Renal cortical epithelial cell (primary cell): ENCODE measurements around the gene PKLR. TPM values are rescaled to one million over a fixed set of nuclear protein-coding genes. Genes with fewer than 3 reads are reported as not detected.
"Not testable (repeated sequence)": the region's sequence is repeated elsewhere in the genome, so short reads cannot be mapped to it uniquely, and the experiment has no call there.

Source experiments
- DNase-seq: peaks from one replicate; pipeline ENCODE4 v3.0.0-alpha.2; 2011; ENCODE audit warnings: low read depth
- total RNA-seq: library from RNA; depleted of rRNA; stranded (reverse); fragments of >200 nt; gene quantifications from 2 replicates; pipeline ENCODE4 v1.2.3, GENCODE V29; 2014

The PKLR gene
- 0.05 TPM in 1 of 2 replicates, not detected in the other for total RNA-seq

DNA sequence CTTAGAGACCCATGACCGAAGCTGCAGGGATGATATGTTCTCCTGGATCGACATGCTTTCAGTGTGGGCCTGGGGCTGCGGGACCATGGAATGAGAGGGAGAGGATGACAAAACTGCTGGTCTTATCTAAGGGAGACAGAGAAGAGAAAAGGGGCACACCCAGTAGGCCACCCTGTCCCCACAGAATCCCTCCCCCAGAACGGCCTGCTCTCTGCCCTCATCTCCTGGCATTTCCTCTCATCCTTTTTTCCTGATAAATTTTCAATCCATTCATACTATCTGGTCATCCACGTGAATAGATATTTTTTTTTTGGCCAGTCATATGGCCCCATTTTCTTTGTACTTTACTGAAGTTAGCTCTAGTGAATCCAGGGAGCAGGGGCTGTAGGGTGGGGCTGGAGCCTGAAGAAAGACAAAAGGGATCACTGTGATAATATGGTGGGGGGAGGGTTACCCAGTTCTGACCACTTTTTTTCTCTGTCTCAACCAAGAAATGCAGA is at the start of gene PKLR:
TSS of gene PKLR (minus strand) at position 97 of the 500 bp plus-strand sequence. CDS start at position 54, 43 bp downstream.
- DNase-seq: no peak

DNA sequence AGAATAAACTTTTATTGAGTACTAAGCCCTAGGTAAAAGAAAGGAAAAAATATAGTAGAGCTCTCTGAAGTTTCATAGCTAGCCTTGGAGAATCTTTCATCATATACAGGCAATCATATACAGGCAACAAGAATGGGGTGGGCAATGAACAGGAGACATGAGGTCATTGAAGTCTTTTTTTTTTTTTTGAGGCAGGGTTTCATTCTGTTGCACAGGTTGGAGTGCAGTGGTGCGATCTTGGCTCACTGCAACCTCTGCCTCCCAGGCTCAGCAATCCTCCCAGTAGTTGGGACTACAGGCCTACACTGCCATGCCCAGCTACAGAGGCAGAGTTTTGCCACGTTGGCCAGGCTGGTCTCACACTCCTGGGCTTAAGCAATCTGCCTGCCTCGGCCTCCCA is 41.6 kb upstream of the PKLR start:
- no peak for DNase-seq

DNA sequence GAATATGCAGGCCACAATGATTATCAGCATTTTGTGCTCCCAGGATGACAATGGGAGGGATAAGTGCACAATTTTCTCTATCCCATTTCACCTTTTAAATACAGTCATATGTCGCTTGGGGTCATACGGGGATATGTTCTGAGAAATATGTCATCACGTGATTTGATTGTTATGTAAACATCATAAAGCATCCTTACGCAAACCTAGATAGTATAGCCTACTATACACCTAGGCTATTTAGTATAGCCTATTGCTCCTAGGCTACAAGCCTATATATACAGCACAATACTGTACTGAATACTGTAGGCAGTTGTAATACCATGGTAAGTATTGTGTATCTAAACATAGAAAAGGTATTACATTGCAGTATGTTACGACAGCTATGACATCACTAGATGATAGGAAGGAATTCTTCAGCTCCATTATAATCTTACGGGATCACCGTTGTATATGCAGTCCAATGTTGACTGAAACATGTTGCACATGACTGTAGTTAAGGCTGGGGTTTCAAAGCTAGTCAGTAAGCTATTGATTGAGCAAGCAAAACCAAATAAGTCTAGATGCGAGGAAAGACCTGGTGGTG is 38.4 kb upstream of the PKLR start:
- no peak for DNase-seq

DNA sequence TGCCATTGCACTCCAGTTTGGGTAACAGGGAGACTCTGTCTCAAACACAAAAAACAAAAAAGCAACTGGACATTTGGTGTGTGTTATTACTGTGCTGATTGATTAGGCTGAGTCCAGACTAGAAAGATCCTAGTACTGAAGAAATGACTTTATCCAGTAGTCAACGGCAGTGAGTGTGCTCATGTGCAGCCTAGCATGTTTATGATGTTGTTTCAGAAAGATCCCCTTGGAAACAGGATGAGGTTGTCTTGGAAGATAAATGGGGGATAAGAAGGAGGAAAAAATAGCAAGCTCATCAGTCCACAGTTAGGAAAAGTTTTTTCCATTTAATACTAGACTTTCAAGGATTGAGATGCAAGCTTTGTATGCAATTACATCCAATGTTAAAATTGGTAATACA is 33.7 kb upstream of the PKLR start:
- no peak for DNase-seq

DNA sequence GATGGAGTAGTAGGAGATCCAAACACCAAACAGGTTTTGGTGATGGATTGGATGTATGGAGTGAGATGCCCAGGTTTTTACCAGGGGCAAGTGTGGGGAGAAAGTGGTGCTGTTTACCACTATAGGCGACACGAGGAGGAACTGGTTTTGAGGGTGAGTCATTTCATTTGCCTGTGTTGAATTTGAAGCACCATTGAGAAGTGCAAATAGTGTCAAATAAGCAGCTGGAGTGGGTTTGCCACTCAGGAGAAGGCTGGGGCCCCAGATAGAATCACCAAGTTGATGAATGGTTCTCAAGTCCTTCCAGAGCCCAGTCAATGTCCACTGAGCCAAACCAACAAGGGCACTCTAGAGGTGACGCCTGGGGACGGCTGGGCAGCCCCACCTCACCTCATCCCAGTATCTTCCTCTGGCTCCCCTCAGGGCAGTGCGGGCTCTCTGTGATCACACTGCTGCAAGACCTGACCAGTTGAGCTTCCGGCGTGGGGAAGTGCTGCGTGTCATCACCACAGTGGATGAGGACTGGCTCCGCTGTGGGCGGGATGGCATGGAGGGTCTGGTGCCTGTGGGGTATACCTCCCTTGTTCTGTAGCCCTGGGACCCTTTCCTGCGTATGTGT is 28.9 kb upstream of the PKLR start:
- DNase-seq: no peak

DNA sequence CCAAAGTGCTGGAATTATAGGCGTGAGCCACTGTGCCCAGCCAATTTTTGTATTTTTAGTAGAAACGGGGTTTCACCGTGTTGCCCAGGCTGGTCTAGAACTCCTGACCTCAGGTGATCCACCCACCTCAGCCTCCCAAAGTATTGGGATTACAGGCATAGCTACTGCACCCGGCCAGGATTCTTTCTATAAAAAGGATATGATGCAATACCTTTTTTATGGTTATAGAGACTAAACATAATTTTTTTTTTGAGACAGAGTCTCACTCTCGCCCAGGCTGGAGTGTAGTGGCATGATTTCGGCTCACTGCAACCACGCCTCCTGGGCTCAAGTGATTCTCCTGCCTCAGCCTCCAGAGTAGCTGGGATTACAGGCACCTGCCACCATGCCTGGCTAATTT is 27.6 kb upstream of the PKLR start:
- not testable (repeated sequence) for DNase-seq

DNA sequence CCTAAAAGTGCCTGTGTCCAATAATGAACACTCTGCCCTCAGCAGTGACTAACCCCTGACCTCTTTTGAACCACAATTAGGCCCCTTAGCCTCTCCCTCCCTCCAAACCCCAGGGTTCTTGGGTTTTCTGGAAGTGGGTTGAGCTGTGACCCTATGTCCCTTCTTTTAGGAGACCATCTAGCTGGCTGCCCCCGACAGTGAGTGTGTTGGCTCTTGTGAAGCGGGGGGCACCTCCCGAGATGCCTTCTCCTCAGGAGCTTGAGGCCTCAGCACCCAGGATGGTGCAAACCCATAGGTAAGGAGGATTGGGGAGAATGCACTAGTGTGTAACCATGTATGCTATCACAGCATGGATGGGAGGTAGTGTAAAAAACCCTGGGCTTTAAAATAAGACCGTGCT is 26.7 kb upstream of the PKLR start:
- DNase-seq: no peak

DNA sequence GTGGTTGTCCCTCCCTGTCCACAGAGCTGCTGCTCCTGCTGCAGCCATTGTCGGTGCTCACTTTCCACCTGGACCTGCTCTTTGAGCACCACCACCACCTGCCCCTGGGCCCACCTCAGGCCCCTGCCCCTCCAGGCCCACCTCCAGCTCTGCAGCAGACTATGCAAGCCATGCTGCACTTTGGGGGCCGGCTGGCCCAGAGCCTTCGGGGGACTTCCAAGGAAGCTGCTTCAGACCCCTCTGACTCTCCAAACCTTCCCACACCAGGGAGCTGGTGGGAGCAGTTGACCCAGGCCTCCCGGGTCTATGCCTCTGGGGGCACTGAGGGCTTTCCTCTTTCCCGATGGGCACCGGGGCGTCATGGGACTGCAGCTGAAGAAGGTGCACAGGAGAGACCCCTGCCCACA is 25.4 kb upstream of the PKLR start:
- DNase-seq: no peak

DNA sequence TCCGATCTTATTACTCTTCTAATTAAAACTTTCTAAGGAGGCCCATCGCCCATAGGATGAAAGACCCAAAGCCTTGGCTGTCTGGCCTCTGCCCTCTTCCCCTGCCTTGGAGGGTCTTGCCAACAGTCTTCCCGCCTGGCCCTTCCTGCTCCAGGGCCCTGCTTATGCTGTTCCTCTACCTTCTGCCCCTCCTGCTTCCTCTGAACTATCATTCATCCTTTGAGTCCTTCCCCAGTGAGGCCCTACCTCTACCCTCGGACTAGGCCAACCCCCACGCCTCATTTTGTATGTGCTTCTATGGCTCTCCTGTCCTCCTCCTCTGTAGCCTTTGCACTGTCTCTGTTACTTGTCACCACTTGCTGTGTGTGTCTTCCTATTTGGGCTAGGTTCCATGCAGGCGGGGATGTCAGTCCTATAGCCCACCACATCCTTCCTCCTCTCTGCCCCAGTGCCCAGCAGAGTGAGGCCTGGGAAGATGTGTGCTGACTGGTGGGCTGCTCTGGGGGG is 24.8 kb upstream of the PKLR start:
- no peak for DNase-seq

DNA sequence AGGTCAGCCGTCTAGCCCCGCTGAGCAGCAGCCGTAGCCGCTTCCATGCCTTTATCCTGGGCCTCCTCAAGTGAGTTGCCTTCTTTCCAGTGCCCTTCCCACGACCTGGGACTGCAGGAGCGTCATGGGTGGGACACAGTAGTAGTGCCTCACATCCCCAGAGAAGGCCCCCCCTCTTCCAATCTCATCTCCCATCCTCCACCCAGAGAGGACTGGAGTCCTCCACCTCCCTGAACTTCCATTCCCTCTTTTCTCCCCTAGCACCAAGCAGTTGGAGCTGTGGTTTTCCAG is 24.3 kb upstream of the PKLR start:
- DNase-seq: no peak

DNA sequence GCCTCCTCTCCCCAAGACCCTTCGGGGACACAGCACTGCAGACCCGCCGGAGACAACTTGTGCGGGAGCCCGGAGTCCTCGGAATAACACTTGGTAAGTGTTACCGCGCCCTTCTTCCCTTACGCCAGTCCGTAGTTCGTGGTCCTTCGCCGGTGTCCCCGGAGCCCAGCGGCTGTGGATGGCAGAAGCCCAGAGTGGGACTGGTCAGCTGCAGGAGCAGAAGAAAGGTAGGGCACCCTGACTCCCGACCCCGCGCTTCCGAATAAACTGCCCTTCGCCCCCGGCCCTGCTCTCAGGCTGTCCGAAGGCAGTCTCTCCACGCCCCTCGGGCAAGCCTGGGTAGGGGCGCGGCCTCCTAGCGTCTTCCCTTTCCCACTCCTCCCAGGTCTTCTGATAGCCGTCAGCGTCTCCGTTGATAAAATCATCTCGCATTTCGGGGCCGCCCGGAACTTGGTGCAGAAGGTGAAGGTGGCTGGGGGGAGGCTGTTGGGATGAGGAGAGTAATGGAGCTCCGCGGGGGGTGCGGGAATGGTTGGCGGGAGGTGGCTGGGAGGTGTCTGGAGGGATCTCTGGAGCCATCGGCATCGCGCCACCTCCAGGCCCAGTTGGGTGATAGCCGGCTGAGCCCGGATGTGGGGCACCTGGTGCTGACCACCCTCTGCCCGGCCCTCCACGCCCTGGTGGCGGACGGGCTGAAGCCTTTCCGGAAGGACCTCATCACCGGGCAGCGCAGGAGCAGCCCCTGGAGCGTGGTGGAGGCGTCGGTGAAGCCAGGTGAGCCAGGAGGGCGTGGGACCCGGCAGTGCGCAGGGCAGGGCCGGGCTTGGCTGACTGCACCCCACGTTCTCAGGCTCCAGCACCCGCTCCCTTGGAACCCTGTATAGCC is 23.7 kb upstream of the PKLR start:
- DNase-seq: peak; percentile 36

DNA sequence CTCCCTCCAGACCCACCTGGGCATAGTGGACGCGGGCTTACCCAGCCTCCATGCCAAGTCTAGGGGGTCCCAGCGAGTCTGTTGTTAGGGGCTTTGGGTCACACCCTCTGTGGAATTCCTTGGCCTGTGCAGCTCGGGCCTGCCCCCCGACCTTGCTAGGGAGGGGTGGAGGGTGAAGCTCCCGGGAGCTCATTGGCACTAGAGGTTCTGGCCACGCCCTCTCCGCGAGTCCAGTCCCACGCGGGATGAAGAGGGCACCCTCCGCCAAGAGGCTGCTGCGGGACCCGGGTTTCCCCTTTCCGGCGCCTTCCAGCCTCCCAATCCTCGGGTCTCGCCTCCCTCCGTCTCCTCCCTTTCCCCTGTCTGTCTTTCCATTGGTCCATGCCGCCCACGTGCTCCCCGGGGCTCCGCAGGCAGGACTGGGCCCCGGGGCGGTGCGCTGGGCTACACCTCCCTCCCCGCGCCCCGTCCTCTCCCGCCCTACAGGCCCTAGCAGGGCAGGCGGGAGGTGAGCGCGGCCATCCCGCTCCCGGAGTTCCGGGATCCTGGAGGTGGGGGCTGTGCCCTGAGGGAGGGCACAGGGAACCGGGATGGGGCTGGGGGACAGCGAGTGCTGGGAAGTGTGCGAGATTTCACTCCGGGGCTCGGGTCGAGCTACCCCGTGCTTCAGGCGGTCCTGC is 22.9 kb upstream of the PKLR start:
- DNase-seq: peak; percentile 89

DNA sequence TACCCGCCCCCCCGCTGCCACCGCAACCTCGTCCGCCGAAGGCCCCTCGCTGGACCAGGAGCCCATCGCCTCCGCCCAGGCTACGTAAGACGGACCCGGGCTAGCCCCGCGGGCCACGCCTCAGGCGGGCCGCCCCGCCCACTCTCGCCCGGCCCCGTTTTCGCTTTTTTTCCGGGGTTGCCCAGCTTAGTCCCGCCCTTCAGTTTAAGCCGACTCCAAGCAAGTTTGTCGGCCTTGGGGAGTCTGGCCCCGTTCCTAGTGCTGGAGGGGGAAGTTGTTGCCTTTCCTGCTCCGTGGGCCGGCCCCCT is 22.4 kb upstream of the PKLR start:
- DNase-seq: peak; percentile 74

DNA sequence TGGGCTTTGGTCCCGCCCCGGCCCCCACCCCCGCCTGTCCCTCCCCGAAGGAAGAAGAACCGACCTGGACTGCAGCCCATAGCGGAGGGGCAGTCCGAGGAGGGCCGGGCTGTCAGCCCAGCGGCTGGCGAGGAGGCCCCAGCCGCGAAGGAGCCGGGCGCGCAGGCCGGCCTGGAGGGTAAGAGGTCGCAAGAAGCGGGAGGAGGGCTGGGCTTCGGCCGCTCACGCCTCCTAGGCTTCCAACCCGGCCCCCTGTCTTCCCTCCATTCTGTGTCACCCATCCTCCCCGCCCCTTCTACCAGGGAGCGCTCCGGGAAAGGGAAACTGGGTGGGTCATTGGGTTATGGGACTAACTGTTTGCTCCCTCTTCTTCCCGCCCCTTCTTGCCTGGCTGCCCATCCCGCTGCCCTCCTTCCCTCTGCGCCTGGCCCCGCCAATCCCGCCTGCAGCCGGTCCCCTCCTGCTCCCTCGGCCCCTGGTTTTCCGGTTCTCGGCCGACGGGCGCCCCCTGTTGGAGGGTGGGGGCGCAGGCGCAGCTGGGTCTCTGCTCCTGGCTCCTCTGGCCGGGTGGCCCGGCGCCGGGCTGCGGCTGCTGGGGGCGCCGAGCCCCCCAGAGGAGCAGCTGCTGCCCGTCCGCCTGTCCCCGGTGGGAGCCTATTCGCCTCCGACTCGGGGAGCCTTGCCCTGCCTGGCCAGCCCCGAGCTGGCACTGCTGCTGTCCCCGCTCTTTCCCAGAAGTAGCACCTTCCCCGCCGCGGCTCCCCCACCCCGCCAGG is 21.9 kb upstream of the PKLR start:
- DNase-seq: peak; percentile 91

DNA sequence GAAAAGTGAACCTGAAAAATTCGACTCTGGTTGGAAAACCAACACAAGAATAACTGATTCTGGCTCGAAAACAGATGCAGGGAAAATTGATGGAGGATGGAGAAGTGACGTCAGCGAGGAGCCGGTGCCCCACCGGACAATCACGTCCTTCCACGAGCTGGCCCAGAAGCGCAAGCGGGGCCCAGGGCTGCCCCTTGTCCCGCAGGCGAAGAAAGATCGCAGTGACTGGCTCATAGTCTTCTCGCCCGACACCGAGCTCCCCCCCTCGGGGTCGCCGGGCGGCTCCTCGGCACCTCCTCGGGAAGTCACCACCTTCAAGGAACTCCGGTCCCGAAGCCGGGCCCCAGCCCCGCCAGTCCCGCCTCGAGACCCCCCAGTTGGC is 21.3 kb upstream of the PKLR start:
- no peak for DNase-seq

DNA sequence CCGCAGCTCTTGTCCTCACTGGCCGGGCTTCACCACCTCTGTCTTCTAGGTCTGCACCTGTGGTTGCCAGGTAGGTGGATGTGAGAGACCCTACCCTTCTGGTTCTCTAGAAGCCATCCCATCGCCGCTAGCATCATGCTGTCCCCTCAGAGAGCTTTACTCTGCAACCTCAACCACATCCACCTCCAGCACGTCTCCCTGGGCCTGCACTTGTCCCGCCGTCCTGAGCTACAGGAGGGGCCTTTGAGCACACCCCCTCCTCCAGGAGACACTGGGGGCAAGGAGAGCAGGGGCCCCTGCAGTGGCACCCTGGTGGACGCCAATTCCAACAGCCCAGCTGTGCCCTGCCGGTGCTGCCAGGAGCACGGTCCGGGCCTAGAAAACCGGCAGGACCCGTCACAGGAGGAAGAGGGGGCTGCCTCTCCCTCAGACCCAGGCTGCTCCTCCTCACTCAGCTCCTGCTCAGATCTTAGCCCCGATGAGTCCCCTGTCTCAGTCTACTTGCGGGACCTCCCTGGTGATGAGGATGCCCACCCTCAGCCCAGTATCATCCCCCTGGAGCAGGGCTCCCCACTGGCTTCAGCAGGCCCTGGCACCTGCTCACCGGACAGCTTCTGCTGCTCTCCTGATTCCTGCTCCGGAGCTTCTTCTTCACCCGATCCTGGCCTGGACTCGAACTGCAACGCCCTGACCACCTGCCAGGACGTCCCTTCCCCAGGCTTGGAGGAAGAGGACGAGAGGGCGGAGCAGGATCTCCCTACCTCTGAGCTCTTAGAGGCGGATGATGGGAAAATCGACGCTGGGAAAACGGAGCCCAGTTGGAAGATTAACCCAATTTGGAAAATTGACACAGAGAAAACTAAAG is 20.6 kb upstream of the PKLR start:
- DNase-seq: no peak

DNA sequence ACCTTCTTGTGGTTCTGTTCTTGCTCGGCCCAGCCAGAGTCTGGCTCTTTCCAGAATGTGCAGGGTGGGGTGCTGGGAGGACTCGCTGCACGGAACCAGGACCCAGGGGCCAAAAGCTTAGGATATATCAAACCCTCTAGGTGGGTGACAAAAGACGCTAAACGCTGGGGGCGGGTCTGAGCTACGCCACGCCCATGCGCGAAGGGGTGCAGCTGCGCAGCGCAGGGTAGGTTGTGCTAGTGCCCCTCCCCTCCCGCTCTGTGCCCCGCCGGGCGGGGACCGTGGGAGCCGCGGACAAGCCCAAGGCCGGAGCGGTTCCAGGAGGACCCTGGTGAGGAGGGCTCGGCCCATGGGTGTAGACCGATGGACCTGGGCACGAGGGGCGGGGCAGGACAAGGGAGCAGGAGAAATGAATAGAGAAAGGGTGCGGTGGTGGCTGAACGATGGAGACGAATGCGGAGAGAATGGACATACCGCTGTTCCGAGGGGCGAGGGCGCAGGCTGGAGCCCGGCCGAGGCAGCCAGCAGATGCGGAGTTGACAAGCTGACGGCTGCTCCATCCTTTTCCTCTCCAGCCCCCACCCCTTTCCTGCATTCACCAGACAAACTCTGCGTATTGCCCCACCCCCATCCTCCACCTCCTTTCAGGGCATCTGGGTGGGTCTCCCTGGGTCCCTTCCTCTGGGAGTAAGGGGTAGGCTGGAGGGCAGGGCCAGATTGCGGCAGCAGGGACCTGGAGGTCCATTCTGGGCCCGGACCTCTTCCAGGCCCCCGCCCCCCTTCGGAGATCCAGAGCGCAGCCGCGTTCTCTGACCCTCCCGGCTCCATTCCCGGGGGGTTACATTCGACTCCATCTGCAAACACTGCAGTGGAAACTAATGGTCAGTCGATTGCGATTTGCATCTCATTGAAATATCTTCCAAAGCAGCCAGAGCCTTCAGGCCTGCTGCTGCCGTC is 19.7 kb upstream of the PKLR start, which contains the start of gene RUSC1:
TSS of gene RUSC1 (plus strand) at position 234 of the 957 bp plus-strand sequence. CDS start 880 bp downstream, outside the sequence.
- DNase-seq: no peak

DNA sequence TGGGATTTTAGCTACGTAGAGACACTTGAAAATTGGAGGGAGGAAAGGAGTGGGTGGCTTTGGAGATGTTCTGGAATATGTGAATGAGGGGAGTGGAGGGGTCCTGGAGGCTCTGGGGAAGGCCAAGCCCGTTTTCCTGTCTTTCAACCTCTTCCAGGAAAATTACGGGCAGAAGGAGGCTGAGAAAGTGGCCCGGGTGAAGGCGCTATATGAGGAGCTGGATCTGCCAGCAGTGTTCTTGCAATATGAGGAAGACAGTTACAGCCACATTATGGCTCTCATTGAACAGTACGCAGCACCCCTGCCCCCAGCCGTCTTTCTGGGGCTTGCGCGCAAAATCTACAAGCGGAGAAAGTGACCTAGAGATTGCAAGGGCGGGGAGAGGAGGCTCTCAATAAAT is 19.0 kb upstream of the PKLR start:
- no peak for DNase-seq

DNA sequence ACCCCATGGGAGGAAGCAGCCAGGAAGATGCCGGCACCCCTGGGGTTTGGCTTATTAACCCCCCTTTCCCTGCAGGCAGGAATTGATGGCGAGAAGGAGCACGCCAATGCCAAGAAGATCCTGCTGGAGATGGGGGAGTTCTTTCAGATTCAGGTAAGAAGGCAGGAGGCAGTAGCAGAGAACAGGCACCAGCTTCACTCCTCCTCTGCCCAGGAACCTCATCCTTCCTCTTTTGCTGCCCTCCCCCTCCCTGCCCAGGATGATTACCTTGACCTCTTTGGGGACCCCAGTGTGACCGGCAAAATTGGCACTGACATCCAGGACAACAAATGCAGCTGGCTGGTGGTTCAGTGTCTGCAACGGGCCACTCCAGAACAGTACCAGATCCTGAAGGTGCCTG is 18.3 kb upstream of the PKLR start:
- DNase-seq: no peak
